NCI-H748 treated with DMSO at 0.1 percent for 48 hours (cell line): Measurements from ENCODE around the gene USO1.

Experiments
- DNase-seq: peaks from one replicate; lab custom pipeline; 2025; lab: John Stamatoyannopoulos, UW

USO1 gene

GRCh38 chr4:75841641-75842520 lies 117.5 kb downstream of the USO1 start:
- DNase-seq, result no peak

- DNase-seq, result no peak
Measured at GRCh38 chr4:75843596-75843995, 119.2 kb downstream of the USO1 start.

DNA sequence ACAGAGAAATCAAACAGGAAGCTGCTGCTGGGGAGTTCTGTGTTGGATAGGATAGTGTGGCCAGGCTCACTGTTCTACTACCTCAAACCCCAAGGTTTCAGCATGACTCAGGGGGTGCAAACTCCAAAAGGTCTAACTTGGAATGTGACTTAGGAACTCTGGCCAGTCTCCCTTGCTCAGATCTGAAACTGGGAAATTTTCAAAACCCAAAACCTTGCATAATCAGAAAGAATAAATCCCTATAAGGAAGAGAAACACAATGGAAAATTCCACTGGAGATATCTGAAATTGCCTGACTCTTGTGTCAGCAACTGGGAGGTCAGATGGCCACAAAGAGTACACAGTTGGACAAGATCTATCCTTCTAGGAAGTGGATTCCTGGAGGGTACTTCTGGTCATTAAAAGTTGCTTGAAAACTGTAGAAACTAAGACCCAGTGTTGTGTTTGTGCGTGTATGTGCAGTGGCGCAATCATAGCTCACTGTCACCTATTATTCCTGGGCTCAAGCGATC lies 119.8 kb downstream of the USO1 start:
- DNase-seq, result no peak

DNA sequence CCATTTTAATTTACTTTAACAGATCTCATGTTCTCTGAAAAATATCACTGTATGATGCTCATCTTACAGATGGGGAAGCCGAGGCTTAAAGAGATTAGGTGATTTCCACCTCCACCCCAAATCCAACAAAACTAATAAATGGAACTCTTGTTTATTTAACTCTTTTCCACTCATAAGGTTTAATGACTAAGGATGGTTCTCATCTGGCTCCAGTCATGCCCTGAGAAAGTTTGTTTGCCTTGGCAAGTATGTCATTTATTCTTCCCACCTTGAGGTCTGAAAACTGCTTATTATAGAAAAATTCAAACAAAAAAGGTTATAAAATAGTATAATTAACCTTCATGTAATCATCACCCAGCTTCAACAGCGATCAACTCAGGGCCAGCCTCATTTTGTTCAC lies 121.6 kb downstream of the USO1 start:
- no peak for DNase-seq

- DNase-seq, result peak; percentile 57
Measured at GRCh38 chr4:75848171-75848760, 123.9 kb downstream of the USO1 start.

DNA sequence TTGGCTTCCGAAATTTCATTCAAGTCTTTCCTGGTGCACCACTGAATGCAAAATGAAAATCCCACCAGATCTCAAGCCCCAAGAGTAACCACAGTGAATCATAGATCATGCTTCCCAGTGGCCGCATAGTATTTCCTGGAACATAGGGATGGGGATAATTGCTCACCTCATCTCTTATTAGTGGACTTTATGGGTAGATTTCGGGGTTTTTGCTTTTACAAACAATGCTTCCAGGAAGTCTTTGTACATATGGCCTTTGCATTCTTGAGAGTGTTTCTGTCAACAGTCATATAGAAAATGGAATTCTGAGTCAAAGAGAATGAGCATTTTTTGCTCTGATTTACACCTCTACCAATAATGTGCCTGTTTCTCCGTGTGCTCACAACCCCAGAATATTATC lies 124.5 kb downstream of the USO1 start:
- DNase-seq, result no peak

DNA sequence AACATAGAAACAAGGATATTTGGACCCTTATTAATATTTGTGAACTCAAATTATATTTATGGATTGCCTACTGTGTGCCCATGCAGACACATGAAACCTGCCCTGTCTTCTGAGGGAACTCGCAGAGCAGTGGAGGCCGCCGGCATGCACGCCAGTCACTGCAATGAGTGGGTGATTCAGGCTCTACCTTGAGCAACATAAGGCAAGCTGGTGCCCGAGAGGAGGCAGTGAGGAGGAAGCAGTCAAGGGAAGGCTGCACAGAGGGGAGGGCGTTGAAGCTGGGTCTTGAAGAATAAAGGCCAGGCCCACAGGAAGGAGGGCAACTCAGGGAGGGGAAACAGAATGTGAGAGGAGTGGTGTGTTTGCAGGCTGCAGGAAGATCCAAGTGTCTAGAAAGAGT lies 125.1 kb downstream of the USO1 start:
- DNase-seq, result no peak

DNA sequence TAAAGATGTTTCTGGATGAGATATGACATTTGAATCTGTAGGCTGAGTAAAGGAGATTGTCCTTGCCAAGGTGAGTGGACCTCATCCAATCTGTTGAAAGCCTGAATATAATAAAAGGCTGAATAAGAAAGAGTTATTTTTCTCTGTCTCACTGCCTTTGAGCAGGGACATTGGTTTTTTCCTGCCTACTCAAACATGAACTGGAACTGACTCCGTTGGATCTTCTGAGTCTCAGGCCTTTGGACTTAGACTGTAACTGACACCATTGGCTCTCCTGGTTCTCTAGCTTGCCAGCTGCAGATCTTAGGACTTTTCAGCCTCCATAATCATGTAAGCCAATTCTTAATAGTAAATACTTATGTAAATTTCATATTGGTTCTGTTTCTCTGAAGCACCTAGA lies 134.3 kb downstream of the USO1 start:
- DNase-seq, result no peak

DNA sequence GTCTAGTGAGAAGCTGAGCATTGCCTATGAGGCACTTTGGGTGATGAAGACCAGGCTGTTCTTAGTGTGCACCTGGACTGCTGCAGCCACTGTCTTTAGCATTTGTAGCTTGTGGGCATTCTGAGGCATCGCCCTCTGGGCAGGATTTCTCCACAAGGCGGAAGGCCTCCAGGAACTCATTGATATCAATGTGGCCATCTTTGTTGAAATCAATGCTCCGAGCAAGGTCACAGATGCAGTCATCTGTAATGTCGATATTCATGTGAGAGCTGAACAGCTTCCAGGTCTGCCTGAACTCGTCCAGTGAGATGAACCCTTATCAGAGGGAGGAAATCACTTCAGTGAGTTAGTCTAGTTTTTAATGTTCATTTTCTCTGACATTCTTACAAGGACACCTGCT lies 136.2 kb downstream of the USO1 start:
- no peak for DNase-seq
